LNCaP clone FGC (cell line): Measurements from ENCODE around the gene ARHGAP32.

Experiments used
- DNase-seq: peaks from one replicate; pipeline ENCODE4 v3.0.0-alpha.2; 2011; ENCODE audit warnings: low read depth
- H3K4me3 ChIP-seq: 2 replicates; pipeline ENCODE4 v1.5.1; 2011; ENCODE audit warnings: mild to moderate bottlenecking, low read depth, low read length, control low read depth
- TF ChIP-seq, protein P1 (sequence below): IDR thresholded peaks from 2 replicates; pipeline ENCODE4 v1.5.1; 2012; ENCODE audit warnings: mild to moderate bottlenecking; ENCODE audit not compliant: control insufficient read depth, insufficient read depth; ENCODE audit errors: extremely low read depth

Gene ARHGAP32

DNA sequence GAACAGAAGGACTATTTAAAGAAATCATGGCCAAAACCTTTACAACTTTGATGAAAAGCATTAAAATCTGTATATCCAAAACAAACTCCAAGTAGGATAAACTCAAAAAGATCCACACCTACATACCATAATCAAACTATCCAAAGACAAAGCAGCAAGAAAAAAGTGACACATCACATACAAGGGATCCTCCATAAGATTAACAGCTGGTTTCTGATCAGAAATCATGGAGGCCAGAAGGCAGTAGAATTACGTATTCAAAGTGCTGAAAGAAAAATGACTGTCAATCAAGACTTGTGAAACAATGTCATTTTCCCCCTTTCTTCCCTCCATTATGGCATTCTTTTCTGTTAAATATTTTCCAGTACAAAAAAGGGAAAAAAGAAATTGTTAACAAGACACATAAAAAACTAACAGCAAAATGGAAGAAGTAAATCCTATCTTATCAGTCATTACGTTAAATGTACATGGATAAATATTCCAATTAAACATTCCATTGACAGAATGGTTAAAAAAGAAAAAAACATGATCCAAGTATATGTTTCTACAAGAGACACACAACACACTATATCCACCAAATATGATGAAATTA is 34.2 kb upstream of the ARHGAP32 start:
- TF ChIP-seq, protein P1, sequence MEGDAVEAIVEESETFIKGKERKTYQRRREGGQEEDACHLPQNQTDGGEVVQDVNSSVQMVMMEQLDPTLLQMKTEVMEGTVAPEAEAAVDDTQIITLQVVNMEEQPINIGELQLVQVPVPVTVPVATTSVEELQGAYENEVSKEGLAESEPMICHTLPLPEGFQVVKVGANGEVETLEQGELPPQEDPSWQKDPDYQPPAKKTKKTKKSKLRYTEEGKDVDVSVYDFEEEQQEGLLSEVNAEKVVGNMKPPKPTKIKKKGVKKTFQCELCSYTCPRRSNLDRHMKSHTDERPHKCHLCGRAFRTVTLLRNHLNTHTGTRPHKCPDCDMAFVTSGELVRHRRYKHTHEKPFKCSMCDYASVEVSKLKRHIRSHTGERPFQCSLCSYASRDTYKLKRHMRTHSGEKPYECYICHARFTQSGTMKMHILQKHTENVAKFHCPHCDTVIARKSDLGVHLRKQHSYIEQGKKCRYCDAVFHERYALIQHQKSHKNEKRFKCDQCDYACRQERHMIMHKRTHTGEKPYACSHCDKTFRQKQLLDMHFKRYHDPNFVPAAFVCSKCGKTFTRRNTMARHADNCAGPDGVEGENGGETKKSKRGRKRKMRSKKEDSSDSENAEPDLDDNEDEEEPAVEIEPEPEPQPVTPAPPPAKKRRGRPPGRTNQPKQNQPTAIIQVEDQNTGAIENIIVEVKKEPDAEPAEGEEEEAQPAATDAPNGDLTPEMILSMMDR, result no peak
- no peak overlapping the region for H3K4me3 ChIP-seq
- no peak for DNase-seq

- TF ChIP-seq, protein P1, result no peak
- H3K4me3 ChIP-seq, result no peak overlapping the region
- DNase-seq, result no peak
These were observed 33.1 kb upstream of the ARHGAP32 start for GRCh38 chr11:129225190-129225589.

- no peak overlapping the region for H3K4me3 ChIP-seq
- no peak for DNase-seq
- TF ChIP-seq, protein P1, result no peak
These were observed 32.4 kb upstream of the ARHGAP32 start for GRCh38 chr11:129224538-129224937.

GRCh38 chr11:129223701-129224149 is 31.6 kb upstream of the ARHGAP32 start:
- no peak overlapping the region for H3K4me3 ChIP-seq
- TF ChIP-seq, protein P1, result no peak
- no peak for DNase-seq

GRCh38 chr11:129223260-129223659 is 31.1 kb upstream of the ARHGAP32 start:
- no peak for DNase-seq
- TF ChIP-seq, protein P1, result no peak
- H3K4me3 ChIP-seq, result no peak overlapping the region

DNA sequence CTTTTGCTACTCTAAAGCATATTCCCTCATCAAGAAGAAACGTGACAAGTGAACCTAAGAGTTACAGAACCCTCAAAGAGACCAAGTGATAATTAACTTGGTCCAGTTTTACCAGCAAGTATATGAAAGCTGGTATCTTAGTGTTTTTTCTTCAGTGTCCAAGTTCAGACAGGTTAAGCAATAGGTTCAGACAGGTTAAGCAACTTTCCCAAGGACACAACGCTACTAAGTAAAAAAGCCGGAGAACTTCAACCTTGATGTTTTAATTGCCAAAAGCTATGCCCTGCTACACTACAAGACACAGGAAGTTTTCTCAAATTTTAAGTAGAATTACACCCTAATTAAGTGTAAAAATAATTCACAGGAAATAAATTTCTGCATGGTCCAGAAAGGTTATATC is 30.0 kb upstream of the ARHGAP32 start:
- H3K4me3 ChIP-seq, result no peak overlapping the region
- TF ChIP-seq, protein P1, result no peak
- DNase-seq, result no peak
